GM18508 (cell line): ENCODE data around the gene SVOP.

Experiments
- ATAC-seq: cut with Tn5 transposase; IDR thresholded peaks from one replicate; pipeline ENCODE4 v1.9.1; 2021; ENCODE audit warnings: moderate number of reproducible peaks; ENCODE audit not compliant: insufficient read depth, unreplicated experiment

Gene SVOP

DNA sequence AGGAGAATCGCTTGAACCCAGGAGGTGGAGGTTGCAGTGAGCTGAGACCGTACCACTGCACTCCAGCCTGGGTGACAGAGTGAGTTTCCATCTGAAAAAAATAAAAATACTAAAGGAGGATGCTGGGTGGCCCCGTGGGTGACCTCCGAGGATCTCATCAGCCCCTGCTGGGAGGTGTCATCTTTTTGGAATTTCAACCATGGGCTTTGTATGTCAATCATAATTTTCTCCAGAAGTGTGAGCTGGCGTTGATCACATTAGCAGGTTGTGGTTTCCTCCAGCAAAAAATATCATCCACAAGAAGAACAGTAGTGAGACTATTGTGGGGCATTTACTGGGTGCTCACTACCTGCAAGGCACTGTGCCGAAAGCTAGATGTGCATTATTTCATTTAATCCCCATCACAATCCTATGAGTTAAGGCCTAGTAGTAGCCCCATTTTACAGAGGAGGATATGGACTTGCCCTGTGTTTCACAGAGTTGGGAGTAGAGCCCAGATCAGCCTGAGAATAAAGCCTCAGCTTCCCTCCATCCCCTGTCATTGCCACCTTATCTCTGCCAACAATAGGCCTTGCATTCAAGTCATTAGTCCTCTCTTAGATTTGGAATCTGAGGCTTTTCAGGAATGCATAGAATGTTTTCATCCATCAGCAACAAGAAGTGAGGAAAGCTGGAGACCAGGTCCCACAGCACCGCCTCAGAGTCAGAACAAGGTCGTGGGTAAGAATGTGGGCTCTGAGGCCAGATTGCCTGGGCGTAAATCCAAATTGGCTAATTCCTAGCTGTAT lies 39.8 kb downstream of the SVOP start:
- no peak for ATAC-seq

DNA sequence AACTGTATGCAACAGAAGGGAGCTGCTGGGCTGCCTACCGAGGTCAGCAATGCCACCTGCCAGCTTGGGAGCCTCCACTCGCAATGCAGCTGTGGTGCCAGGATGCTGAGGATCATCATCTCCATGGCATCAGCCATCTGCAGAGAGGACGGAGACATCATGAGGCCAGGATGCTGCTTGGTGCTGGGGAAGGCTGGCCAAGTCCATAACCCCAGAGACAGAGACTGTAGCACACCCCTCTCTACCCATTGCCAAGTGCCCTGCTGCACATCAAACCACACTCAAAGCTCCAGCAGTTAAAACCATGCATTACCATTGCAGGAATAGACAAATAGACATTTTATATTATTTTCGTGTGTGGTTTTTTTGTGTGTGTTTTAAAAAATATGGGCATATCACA lies 43.5 kb downstream of the SVOP start:
- no peak for ATAC-seq

DNA sequence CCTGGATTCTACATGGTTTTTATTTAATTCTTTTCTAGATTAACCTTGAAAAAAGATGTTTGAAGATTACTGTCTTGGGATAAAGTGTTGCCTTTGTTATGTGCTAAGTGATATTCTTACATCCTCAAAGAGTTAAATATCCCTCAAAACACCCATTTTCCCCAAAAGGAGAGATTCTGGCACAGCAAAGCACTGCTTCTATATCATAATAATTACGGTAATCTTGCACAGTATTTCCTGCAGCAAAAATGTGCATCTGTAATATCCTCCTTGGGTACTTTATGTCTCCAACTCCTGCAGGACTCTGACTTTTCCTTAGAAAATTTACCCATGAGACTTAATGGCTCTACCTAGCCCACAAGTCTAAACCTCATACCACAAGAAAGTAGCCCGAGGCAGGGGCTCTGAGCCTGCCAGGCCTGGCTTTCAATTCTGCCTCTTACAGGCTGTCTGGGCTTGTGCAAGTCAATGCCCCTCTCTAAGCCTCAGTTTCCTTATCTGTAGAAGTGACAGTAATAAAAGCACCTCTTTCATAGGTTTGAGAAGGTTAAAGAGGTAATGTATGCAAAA lies 45.8 kb downstream of the SVOP start:
- no peak for ATAC-seq

DNA sequence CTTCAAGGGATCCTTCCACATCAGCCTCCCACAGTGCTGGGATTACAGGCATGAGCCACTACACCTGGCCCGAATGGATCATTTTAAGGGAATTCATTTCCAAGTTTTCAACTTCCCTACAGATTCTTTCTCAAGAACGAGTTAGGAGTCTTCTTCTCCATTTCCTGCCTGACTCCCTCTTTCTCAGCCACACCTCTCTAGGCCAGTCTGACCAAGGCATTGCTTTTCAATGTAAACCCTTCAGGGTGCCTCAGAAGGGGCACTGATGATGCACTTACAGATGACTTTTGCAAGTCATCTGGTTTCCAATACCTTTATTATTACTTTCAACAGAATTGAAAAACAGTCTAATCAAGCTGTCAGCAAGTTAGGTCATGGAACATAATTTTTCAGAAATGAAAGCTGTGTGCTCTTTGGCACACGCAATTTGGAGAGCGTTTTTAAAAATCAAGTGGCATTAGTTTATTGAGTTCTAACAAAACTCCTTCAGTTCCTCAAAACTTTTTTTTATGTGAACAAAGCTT lies 47.2 kb downstream of the SVOP start:
- no peak for ATAC-seq

DNA sequence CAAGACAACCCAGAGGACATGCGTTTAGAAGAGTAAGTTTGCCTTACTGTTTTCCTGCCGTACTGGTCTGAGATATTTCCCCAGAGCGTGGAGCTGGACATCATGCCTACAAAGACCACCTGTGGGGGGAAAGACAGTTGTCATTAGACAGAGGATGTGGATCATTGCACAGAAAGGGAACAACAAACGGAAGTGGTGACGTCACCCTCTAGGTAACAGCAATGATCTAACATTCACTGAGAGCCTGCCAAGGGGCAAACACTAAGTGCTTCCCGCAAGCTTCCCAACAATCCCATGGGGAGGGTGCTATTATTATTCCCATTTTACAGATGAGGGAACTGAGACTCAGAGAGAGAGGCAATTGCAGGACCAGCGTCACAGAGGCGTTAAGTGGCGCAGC lies 48.5 kb downstream of the SVOP start:
- ATAC-seq = no peak

DNA sequence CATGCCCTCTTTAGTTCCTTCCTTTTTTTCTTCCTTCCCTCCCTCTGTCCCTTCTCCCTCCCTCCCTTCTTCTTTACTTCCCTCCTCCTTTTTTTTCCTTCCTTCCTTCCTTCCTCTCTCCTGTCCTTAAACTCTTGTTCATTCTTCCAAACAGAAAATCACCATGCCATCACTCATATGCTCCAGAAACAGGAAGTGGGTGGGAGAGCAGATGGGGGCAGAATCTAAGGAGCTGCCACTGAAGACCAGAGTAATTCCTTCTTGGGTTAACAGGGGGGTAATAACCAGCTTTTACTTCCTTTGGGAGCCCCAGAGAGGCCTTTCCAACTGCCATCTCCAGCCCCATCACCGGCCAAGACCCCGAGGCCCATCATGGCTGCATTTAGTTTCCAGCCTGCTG lies 51.2 kb downstream of the SVOP start:
- ATAC-seq = no peak

DNA sequence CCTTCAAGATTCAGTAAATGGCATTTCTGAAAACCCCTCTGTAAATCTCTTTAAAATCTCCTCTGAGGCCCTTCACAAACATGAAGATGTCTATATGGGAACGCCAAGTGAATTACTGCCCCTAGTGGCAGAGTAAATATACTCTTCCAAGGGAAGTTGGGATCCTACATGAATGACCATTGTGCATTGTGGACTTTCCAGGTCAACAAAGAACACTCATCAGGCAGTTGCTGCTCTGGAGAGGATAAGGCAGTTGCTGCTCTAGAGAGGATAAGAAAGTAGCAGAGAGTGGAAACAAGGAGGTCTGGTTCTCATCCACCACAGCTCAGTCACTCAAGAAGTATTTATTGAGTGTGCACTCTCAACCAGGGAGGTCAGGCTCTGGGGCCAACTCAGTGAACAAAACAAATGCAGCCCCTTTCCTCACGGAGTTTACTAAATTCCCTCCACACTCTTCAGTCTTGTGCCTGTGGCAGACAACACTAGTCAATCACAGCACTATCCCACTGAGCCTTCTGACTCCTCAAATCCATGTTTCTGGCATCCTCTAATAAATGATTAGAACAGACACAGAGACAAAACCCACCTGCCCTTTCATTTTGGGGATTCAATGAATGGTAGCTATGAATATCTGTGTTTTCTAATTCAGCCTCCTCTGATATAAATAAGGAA lies 52.9 kb downstream of the SVOP start:
- ATAC-seq = no peak

DNA sequence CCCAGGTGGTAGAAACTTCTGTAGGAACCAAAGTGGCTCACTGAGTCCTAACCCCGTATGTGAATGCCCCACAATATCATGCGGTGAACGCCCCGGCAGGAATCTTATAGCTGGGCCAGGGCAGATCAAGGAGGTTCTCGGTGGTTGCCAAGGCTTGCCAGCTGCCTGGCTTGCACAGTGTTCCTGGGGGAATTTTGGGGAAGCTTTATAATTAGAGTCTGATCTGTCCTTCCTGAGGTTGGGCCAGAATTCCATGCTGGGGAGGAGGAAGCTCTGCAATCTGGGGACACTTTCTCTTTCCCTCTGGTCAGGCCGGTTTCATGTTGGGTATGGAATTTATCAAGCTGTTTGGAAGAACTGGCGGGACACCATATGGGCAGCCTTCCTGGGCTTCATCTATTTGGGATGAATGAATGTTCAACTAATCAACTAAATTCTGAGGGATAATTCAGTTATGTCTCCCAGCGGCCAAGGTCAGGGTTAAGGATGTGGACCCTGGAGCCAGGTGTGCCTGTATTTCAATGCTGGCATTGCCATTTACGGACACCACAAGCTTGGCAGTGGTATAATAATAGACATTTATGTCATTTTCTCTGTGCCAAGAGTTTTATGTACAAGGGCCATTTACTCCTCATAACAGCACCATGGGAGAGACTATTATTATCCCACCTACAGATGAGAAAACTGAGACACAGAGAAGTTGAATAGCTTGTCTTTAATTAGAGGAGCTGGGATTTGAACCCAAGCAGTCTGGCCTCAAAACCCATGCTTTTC lies 54.3 kb downstream of the SVOP start:
- ATAC-seq = no peak

DNA sequence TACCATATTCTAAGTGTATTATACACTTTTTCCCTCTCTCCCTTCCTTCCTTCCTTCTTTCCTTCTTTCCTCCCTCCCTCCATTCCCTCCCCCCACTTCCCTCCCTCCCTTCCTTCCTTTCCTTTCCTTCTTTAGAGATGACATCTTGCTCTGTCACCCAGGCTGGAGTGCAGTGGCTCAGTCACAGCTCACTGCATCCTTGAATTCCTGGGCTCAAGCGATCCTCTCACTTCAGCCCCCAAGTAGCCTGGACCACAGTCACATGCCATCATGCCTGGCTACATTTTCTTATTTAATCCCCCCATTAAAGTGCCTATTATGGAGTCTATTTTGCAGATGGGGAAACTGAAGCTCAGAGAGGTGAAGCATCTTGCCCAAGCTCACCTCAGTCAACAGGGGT lies 55.0 kb downstream of the SVOP start:
- ATAC-seq = no peak

DNA sequence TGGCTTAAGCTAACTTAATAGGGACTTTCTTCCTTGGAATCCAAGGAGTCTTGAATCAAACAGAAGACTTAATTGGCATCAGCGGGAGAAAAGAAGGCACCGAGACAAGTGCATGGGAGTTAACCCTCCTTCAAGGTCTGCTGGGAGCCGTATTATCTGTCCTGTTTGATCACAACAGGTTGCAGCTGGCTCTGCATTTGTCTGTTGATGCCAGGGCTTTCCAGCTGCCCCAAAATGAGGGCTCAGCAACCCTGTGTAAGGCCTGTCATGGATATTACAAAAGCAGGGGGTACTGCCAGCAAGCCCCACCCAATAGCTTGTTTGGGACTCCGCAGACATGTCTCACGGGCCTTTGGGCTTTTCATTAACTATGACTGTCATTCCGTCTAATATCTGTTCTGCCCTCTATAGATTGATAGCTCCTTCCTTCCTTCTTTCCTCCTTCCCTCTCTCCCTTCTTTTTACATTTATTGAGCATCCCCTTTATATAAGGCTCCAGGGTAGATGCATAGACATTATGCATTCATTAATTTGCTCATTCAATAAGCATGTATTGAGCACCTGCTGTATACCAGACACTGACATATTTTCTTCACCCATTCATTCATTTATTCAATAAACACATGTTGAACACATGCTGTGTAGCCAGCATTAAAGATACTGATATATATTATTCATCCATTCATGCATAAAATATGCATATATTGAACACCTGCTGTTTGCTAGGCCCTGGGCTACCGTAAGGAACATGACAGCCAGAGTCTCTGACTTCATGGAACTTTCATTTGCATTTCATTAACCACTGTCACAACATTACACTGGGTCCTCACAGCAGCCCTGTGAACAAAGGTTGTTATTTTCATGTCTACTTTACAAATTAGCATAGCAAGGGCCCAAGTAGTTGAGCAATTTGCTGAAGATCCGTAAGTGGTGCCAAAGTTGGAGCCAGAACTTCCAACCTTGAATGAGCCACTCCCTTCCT lies 56.2 kb downstream of the SVOP start:
- no peak for ATAC-seq

DNA sequence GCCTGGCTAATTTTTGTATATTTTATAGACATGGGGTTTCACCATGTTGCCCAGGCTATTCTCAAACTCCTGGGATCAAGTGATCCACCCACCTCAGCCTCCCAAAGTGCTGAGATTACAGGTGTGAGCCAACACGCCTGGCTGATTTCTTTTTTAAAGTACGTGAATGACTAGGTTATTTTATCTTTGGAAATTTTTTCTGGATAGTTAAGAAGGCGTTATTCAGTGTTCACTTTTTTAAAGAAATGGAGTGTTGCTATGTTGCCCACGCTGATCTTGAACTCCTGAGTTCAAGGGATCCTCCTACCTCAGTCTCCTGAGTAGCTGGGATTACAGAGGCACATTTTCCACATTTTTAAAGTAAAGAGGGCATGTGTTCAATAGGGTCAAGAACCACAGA lies 58.6 kb downstream of the SVOP start:
- ATAC-seq = no peak

DNA sequence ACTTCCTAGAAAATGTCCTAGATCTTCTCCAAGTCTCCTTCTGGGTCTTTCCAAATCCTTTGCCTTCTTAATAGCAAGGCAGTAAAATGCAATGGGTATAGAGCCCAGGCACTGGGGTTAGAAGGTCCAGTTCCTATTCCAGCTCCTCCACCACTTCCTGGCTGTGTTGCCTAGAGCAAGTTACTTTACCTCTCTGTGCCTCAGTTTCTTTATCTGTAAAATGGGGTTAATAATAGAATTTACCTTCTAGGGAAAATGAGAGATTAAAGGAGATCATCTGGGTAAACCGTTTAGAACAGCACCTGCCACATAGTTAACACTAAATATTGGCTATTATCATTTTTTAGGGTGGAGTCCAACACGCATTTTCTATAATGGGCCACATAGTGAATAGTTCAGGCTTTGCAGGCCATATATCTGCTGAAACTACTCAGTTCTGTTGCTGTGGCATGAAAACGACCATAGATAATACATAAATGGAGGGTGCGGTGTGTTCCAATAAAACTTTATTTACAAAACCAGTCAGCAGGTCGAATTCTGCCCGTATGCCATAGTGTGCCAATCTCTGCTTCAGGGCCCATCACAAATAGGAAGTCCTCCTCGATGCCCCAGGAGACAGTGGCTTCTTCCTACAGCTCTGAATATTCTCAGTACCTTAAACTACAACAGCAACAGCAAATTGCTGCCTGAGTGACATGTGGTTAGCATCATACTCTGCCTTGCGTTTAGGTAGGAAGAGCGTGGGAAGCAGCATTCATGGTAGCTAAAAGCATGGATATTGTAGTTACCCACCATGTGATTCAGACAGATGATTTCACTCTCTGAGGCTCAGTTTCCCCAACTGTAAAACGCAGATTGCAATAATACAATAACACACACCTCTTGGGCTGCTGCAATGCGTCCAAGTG lies 60.9 kb downstream of the SVOP start:
- ATAC-seq = no peak

DNA sequence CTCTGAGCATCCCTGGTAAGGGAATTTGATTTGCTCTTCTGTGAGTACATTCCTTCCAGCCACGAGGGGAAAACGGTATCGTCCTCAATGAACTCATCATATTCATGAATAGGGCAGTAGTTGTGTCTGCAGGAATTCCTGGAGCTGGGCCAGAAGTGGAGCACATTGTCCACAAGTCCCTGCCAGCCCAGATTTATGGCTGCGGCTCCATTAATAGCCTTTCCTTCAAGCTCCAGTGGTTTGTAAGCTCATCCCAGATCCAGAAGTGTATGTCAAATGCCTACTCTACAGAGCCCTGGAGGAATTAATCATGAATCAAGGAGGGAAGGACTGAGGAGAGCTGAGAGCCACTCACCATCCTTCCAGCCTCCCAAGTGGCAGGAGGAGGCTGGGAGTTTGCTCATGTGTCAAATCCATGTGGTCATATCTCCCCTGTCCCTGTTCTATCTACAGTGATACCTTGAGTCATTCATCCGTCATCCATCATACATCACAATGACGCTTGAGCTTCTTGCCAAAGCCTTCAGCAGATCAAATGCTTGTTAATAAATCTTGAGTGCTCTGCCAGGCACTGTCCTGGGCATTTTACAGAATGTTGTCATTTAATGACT lies 65.5 kb downstream of the SVOP start:
- ATAC-seq = no peak

DNA sequence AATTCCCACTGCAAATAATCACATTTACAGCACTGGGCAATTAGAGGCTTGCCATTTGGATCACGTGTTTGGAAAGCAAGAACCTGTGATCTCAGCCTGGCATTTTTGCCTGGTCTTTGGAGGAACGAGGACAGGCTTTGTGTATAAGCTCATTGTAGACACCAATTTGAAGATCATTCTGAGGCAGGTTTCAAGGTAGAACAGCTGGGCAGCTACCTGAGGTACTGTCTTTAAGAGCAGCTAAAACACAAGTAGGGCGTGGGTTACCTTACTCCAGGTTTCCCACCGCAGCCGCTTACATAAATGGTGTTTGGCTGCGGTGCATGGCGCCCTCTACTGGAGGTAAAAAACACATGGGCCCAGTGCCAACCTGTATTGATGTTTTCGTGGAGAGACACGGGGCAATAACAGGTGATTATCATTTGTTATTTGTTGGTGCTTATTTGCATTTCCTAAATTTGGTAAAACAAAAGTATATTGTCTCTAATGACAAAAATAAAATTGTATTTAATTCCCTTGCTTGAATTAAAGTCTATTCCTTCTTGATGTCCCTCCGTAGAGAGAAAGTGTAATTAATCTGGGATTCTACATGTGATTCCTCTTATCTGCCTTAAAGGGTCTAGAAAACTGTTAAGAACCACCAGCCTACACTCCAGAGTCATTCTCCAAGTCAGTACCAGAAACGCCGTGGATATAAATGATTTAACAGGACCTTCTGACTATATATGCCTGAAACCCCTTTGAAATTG lies 69.7 kb downstream of the SVOP start:
- ATAC-seq = no peak

DNA sequence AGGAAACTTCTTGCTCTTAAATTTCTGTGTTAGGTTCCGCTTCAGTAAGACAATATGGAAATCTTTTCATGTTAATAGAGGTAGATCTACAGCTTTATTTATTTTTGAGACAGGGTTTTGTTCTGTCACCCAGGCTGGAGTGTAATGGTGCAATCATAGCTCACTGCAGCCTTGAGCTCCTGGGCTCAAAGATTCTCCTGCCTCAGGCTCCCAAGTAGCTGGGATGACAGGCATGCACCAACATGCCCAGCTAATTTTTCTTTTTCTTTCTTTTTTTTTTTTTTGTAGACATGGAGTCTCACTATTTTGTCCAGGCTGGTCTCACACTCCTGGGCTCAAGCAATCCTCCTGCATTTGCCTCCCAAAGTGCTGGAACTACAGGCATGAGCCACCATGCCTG lies 70.9 kb downstream of the SVOP start:
- ATAC-seq = no peak

DNA sequence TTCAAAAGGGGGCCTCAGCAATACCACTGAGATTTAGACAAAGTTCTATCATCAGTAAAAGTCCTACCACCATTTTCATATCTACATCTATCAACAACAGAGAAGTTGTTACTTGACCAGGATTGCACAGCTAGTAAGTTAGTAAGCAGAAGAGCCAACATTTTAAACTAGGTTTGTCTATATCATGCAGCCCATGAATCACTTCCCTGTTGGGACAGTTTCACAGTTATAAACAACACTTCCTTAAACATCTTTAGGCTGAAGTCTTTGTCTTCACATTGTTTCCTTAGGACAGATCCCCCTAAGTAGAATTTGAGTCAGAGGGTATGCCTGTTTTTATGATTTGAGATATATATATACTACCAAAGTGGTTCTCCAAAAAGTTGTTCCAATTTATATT lies 72.5 kb downstream of the SVOP start:
- ATAC-seq = no peak

DNA sequence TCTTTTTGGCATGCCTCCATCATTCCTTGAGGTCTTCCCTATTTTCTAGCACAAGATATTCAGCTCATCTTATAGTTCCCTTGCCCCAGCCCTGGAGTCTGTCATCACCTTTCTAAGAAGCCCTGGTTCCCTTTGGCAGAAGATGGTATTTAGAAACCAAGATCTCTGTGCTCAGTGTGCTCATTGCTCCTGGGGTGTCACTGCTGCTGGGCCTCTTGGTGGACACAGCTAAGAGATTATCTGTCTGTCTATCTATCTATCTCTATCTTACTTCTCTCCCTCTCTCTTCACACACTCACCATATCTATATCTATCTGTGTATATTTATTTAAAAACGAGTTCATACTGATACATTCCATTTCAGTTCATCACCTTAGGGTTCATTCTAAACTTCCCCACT lies 73.8 kb downstream of the SVOP start:
- ATAC-seq = no peak

DNA sequence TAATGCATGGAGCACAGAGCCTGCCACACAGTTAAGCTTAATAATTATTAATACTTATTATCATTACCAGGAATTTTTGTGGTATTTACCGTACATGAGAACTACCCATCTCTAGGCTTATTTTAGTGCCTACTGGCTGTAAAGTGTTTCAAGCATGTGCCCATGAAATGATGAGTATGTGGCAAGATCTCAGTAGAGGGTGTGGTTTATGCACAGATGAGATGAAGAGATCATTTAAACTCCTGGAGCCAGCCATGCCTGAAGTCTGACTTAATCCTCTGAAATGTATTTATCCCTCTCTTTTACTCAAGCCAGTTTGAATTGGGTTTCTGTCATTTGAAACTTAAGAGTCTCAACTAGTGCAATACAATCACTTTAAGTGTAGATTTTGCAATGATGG lies 80.7 kb downstream of the SVOP start:
- ATAC-seq = no peak
